Measurements from ENCODE around the gene CEP72.

Gene CEP72

DNA sequence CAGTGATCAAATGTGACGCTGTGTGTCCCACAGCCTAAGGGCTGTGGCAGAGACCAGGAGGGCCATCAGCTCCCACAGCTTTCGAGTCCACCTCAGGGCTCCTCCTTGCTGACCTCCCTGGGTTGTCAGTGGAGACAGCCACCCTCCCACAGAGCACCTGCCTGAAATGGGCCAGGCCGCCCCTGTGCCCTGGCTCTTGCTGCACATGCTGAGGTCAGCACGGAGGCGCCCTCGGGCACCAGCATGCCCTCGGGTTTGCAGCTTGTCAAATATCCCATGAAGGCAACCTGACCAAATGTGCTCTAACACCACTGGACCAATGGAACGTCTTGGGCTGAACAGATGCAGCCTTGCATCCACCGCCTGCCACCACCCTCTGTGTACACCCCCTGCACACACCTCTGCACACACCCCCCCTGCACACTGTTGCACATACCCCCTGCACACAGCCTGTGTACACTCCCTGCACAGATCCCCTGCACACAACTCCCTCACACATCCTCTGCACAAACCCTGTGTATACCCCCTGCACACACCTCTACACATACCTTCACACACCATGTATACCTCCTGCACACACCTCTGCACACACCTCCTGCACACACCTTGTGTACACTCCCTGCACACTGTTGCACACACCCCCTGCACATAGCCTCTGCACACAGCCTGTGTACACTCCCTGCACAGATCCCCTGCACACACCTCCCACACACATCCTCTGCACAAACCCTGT is 2.0 kb upstream of the CEP72 start:
- no peak for FAIRE-seq

DNA sequence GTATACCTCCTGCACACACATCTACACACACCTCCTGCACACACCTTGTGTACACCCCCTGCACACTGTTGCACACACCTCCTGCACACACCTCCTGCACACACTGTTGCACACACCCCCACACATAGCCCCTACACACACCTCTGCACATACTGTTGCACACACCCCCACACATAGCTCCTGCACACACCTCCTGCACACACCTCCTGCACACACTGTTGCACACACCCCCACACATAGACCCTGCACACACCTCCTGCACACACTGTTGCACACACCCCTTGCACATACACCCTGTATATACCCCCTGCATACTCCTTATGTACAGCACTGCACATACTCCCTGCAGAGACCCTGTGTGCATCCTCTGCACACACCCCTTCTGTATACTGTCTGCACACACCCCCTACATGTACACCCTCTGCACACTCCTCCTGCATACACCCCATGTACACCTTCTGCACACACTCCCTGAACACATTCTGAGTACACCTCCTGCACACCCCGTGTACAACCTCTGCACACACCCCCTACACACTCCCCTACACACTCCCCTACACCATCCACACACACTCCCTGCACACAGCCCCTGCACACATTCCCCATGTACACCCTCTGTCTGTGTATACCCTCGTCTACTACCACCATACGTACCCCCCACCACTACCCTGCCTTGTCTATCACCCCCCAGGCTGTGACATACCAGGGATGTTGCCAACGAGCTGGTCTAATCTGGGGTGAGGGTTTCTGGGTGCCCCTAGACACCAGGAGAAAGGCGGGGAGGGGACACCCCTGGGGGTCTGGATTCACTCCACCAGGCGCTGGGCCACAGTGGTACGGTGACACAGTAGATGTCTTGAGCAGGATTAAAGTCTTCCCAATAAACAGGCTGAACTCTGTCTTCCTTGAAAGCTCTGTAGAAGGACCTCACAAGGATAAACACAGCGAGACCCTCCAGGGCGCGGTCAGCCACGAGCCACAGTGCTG is 1.1 kb upstream of the CEP72 start:
- FAIRE-seq (no peak), DNase-seq (ENCODE audit: extremely low spot score, insufficient read length, low read depth) (no peak)

More for the DNA sequence above, 2.0 kb upstream of the CEP72 start:
- no peak for DNase-seq (ENCODE audit: extremely low spot score, insufficient read length, low read depth)

DNA sequence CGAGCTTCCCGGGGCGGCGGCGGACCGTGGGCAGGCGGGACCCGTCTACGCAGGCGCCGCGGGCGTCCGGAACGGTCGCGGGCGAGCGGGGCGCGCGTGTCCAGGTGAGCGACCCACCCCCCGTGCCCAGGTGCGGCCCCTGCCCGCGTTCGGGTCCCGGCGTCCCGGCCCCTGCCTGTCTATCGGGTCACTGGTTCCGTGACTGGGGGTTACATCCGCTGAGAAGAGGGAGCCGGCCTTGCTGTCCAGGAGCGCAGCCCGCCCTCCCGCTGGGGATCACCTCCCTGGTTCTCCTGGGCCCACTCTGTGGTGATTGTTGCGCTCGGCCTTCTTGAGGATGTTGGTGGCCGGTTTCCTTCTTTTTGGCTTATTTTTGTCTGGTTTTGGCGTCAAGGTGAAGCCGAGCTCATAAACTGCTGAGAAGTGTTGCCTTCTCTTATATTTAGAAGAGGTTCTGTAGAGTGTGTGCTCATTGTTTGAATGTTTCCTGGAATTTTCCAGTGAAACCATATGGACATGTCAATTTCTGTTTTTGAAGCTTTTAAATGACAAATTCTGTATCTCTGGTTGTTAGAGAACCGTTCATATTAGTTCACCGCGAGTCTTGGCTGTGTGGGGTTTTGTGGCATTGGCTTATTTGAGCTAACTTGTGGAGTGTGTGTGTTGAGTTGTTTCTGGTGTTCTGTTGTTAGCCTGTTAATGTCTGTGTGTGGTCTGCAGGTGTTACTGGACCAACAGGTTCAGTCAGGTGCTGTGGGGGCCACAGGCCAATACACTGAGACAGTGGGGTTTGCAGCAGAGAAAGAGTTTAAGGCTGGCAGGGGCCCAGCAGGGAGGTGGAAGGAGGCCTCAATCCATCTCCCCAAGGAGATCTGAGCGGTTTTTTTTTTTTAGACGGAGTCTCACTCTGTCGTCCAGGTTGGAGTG is 621 bp downstream of the CEP72 start:
- DNase-seq (ENCODE audit: extremely low spot score, insufficient read length, low read depth), result no peak
- no peak for FAIRE-seq

DNA sequence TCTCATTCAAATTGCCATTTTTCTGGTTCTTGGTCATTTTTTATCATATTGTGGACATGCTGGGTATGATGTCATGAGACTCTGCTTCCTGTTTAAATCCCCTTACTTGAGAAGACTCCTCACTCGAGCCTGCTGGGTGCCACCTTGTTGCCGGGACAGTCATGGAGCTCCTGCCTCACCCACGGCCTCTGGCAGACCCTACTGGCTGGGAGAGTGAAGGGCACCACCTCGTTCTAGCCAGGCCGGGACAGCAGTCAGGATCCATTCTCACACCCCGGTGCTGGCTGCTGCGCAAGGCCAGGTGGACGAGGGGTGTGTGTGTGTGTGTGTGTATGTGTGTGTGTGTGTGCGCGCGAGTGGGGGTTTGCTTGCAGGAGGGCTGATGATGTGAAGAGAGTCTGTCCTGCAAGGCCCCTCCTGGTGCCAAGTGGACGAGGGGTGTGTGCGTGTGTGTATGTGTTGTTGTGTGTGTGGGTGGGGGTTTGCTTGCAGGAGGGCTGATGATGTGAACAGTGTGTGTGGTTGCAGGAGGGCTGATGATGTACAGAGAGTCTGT is 4.4 kb downstream of the CEP72 start:
- DNase-seq (ENCODE audit: extremely low spot score, insufficient read length, low read depth) (no peak), FAIRE-seq (no peak)

DNA sequence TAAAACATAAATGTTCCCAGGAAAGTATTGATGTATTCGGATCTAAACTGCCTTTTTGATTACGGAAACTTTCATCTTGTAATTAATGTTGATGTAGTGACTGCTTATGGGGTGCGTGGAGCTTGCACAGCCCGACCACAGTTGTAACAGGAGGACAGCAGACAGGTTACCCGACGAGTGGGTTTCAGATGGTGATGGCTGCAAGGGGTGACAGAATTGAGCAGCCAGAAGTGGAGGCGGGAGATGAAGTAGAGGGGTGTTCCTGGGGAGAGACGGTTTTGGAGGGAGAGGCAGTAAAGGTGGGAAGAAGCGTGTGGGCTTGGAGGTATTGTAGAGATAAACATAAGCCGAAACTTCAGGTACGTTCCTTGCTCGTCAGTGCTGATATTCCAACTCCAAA is 5.8 kb downstream of the CEP72 start:
- no peak for DNase-seq (ENCODE audit: extremely low spot score, insufficient read length, low read depth)
- no peak for FAIRE-seq

DNA sequence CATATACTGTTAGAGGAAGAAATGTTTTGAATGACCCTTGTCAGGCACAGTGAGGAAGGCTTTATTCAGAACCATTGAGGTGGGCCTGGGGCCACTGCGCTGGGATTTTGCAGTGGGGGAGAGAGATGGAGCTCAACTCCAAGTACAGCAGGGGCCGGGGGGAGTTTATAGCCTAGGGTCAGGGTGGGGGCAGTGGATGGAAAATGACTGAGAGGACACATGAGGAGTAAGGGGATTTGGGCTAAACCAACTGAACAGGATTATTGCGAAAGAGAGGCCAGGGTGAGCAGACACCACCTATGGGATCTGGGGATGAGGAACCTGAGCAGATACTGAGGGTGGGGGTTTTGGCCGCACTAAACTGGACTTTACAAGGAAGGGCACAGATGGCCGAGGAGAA is 6.3 kb downstream of the CEP72 start:
- DNase-seq (ENCODE audit: extremely low spot score, insufficient read length, low read depth) (no peak), FAIRE-seq (no peak)

DNA sequence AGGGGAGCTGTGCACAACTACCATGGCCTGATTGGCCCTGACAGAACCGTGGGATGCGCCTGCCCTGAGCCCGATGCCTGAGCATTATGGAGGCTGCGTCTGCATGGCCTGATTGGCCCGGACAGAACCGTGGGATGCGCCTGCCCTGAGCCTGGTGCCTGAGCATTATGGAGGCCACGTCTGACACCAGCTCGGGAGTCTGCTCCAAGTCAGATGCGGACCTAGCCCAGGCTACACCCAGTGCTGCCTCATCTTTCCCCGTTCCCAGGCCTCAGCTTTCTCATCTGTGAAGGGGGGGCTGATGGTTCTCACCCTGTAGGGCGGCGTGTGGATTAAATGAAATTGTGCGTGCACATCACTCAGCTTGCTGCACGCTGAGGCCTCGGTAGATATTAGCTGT is 7.3 kb downstream of the CEP72 start:
- DNase-seq (ENCODE audit: extremely low spot score, insufficient read length, low read depth) (no peak), FAIRE-seq (no peak)

GRCh38 chr5:620152-620551 is 8.0 kb downstream of the CEP72 start:
- DNase-seq (ENCODE audit: extremely low spot score, insufficient read length, low read depth) (no peak), FAIRE-seq (no peak)

GRCh38 chr5:620586-621180 is 8.5 kb downstream of the CEP72 start:
- FAIRE-seq (no peak), DNase-seq (ENCODE audit: extremely low spot score, insufficient read length, low read depth) (no peak)

DNA sequence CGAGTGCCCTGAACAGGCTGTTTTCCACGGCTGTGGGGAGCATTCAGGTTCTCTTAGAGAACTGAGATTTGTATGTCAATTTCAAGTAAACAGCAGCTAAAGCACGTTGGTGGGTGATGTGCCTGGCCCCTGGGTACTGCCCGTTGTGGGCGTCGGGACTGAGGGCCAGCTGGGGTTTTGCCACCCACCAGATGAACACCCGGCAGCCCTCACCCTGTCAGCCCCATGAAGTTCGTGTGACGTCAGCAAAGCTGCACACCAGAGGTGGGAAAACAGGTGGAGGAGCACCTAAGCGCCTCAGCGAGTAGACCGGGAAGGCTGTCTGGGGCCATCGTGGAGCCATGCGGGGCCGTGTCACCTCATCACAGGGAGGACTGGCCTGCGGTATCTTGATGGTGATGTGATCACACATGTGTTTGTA is 9.2 kb downstream of the CEP72 start:
- FAIRE-seq (no peak), DNase-seq (ENCODE audit: extremely low spot score, insufficient read length, low read depth) (no peak)

GRCh38 chr5:622359-622758 is 10.2 kb downstream of the CEP72 start:
- no peak for FAIRE-seq
- DNase-seq (ENCODE audit: extremely low spot score, insufficient read length, low read depth), result no peak

- no peak for DNase-seq (ENCODE audit: extremely low spot score, insufficient read length, low read depth)
- FAIRE-seq, result no peak
Measured at GRCh38 chr5:622946-623522, 10.9 kb downstream of the CEP72 start.

- FAIRE-seq (no peak), DNase-seq (ENCODE audit: extremely low spot score, insufficient read length, low read depth) (no peak)
Measured at GRCh38 chr5:623531-623930, 11.4 kb downstream of the CEP72 start.

DNA sequence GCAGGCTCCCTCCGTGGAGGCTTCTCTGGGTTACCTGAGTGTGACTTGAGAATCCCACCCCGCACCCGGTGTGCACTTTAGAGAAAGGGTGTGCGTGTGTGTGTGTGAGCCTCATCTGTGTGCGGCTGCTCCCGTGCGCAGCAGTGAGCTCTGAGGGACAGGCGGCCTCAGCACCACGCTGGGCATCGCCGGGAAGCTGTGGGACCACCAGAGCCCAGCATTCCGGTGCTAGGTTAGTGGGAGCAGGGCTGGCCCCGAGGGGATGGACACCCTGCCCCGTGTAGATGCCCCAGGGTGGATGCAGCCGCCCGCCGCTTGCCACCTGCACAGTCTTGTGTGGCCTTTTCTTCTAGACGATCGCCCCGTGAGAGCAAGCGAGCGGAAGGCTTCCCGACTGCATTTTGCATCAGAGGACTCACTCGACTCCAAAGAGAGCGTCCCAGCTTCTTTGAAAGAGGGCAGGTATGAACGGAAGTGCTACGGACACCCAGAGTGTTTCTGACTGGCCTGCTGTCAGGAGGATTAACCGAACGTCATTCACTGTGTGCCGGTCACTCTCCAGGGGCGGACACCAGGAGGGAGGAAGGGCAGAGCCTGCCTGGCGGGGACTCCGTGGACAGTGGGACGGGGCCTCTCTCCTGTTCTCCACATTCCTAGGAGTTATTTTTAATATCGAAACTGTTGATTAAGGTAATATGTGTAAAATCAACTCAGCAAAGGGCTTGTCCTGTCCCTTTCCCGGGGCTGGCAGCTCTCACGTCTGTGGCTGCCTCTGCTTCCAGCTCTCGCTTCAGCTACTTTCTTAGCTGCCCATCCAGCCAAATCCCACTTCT is 12.2 kb downstream of the CEP72 start:
- DNase-seq (ENCODE audit: extremely low spot score, insufficient read length, low read depth) (no peak), FAIRE-seq (no peak)

DNA sequence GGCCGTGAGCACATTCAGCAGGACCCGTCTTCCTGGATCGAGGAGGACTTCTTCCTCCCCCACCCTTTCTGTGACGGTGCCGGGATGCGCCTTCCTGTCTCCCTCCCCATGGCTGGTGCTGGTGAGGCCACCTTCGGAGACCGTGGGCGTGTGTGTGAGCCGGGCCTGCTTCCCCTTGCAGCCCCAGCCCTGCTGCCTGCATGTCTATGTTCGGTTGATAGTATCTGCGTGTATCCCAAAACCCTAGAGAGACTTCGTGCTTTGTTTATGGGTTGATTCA is 12.8 kb downstream of the CEP72 start:
- no peak for FAIRE-seq

DNA sequence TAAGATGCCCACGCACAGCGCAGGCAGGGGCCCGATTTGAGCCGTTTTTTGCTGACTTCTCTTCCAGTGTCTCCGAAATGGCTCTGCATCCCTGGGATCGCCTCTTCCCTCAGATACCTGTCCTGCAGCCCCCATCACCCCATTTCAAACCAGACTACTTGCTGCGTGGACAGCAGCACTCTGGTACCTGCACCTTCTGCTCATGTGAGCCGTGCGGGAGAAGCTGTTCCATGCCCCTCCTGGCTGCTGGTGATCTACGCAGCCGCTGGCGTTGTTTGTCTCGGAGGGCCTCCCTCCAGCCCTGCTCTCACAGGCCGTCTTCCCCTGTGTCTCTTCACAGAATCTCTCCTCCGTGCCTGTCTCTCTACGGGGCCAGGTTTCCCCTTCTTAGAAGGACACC is 13.4 kb downstream of the CEP72 start:
- DNase-seq (ENCODE audit: extremely low spot score, insufficient read length, low read depth) (no peak), FAIRE-seq (no peak)

More for the DNA sequence above, 12.8 kb downstream of the CEP72 start:
- DNase-seq (ENCODE audit: extremely low spot score, insufficient read length, low read depth), result no peak

DNA sequence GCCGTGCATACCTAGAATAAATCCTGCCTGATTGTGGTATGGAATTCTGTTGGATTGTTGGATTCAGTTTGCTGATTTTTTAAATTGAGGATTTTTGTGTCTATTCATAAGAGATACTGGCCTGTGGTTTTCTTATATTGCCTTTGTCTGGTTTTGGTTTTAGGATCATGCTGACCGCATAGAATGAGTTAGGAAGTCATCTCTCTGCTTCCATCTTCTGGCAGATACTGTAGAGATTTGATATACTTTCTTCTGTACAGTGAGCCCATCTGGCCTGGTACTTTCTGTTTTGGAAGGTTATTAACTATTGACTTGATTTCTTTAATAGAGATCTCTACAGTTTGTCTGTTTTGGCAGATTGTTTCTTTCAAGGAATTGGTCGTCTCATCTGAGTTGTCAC is 14.7 kb downstream of the CEP72 start:
- FAIRE-seq, result no peak

DNA sequence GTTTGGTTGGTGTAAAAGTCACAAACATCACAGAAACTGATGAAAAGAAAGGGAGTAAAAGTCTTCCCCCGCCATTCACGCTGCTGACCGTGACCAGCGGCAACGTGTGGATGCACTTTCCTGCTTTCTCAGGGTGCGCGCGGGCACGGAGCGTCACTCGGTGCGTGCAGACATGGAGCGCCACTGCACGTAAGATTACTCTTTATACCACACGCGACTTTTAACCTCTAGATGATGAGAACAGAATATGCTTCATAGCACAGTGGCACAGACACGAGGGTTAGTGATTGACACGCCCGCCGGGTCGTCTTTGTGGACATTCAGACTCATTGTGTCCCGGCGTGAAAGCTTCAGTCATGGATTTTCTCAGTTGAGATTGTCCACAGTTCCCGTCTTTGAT is 15.7 kb downstream of the CEP72 start:
- FAIRE-seq, result no peak
- DNase-seq (ENCODE audit: extremely low spot score, insufficient read length, low read depth), result no peak

More for the DNA sequence above, 14.7 kb downstream of the CEP72 start:
- no peak for DNase-seq (ENCODE audit: extremely low spot score, insufficient read length, low read depth)
